GM18508 (cell line): ENCODE results near the gene SCG5.

ENCODE experiments used
- ATAC-seq: cut with Tn5 transposase; IDR thresholded peaks from one replicate; pipeline ENCODE4 v1.9.1; 2021; ENCODE audit warnings: moderate number of reproducible peaks; ENCODE audit not compliant: insufficient read depth, unreplicated experiment

Gene SCG5

GRCh38 chr15:32688151-32688639 lies 46.7 kb downstream of the SCG5 start:
- no peak for ATAC-seq

GRCh38 chr15:32690941-32691688 lies 49.6 kb downstream of the SCG5 start:
- ATAC-seq = no peak

- ATAC-seq = no peak
Measured at GRCh38 chr15:32691689-32692038, 50.2 kb downstream of the SCG5 start.

- no peak for ATAC-seq
Measured at GRCh38 chr15:32692286-32692685, 50.8 kb downstream of the SCG5 start.

- no peak for ATAC-seq
Measured at GRCh38 chr15:32694222-32694983, 52.9 kb downstream of the SCG5 start.

- ATAC-seq = no peak
Measured at GRCh38 chr15:32698773-32699390, 57.4 kb downstream of the SCG5 start.

- no peak for ATAC-seq
Measured at GRCh38 chr15:32700501-32701150, 59.1 kb downstream of the SCG5 start.

- ATAC-seq = no peak
Measured at GRCh38 chr15:32701863-32702262, 60.4 kb downstream of the SCG5 start.

- no peak for ATAC-seq
Measured at GRCh38 chr15:32704395-32704981, 63.0 kb downstream of the SCG5 start.

GRCh38 chr15:32705446-32705845 lies 63.9 kb downstream of the SCG5 start:
- ATAC-seq = no peak

GRCh38 chr15:32706704-32707103 lies 65.2 kb downstream of the SCG5 start:
- no peak for ATAC-seq

- no peak for ATAC-seq
Measured at GRCh38 chr15:32707436-32707835, 65.9 kb downstream of the SCG5 start.

GRCh38 chr15:32709295-32710033 lies 68.0 kb downstream of the SCG5 start:
- no peak for ATAC-seq

- peak; percentile 82 for ATAC-seq
Measured at GRCh38 chr15:32715276-32715675, 73.8 kb downstream of the SCG5 start.

- no peak for ATAC-seq
Measured at GRCh38 chr15:32716216-32716914, 74.9 kb downstream of the SCG5 start.

GRCh38 chr15:32716915-32717425 lies 75.5 kb downstream of the SCG5 start:
- ATAC-seq = no peak

- ATAC-seq = no peak
Measured at GRCh38 chr15:32717426-32718226, 76.1 kb downstream of the SCG5 start, which contains the start of gene GREM1. GREM1 (plus strand) TSS chr15:32718004; CDS start chr15:32730691, 12,687 bp downstream.

GRCh38 chr15:32718227-32718820 lies 76.8 kb downstream of the SCG5 start:
- ATAC-seq = no peak
